ENCODE results near the gene RUNX2. TPM values are rescaled to one million over a fixed set of nuclear protein-coding genes. Genes with fewer than 3 reads are reported as not detected.
A peak's percentile ranks its signal among the peaks of the same experiment; 100 is the strongest.

The RUNX2 gene
- total and polyA plus RNA-seq, 9 of the 15 experiments (the other 6 are each of a cell fraction or from before 2014, with no cell fraction given) = 0.29 to 1.00 (median 0.43) TPM

GRCh38 chr6:45675634-45676033 is 347.5 kb downstream of the RUNX2 start:
- 3% methylated on average over 11 of the region's 11 CpGs for WGBS (ENCODE audit: insufficient coverage, low coverage, missing lambda C conversion rate)
- intact Hi-C loops (cut with micrococcal nuclease) = no loop called here
- H3K27ac ChIP-seq (ENCODE audit: extremely low read depth, low read depth, low read length) = no peak overlapping the region
- in situ Hi-C loops (cut with MboI) = no loop called here
- no peaks in the 10 kb centered on the region for H4K20me1 ChIP-seq (replicated peaks; ENCODE audit: control insufficient read depth, insufficient read depth, low read length)
- ChIA-PET CTCF (ENCODE audit: low intra/inter-chr PET ratio) (no interaction called here), POLR2A (interaction anchor here (0.7 kb wide), 1 partner anchor 118 kb away, joined by 3 read pairs; no protein-coding TSS in a partner anchor)
- no peak overlapping the region for H3K4me2 ChIP-seq (ENCODE audit: insufficient read depth, low read length)
- no peak for DNase-seq (ENCODE audit: extremely low read depth in 1 of 4, low spot score in 3 of 4)
- no peak overlapping the region for H3K4me3 ChIP-seq
- H3K4me1 ChIP-seq (replicated peaks in 1 of 2; ENCODE audit: control insufficient read depth in 2 of 2, insufficient read depth in 2 of 2, low read length in 2 of 2) = no peaks in the 10 kb centered on the region
- no TSS peak for BruUV-seq (replicated peaks)
- H3K9ac ChIP-seq (ENCODE audit: insufficient read depth in 1 of 2, low read depth in 2 of 2, low read length in 2 of 2) = no peak overlapping the region
- no peak for FAIRE-seq
- ATAC-seq = no peak
- no peaks in the 10 kb centered on the region for H3K9me3 ChIP-seq (replicated peaks; ENCODE audit: control insufficient read depth, insufficient read depth, low read depth, low read length)
- H3K9me1 ChIP-seq (ENCODE audit: control insufficient read depth, insufficient read depth, low read length) = no peaks in the 10 kb centered on the region
- H3K79me2 ChIP-seq (ENCODE audit: control insufficient read depth, insufficient read depth, low read length) = no peaks in the 10 kb centered on the region
- H3K27me3 ChIP-seq (ENCODE audit: control insufficient read depth in 2 of 2, insufficient read depth in 2 of 2, low read length in 2 of 2) = peaks cover 8 to 24% of the 10 kb centered on the region in 2 experiments; a peak in 4 of 5 replicates
- H2AFZ ChIP-seq (ENCODE audit: low read depth, low read length) = no peak overlapping the region
- no peaks in the 10 kb centered on the region for H3K36me3 ChIP-seq (ENCODE audit: control insufficient read depth, insufficient read depth, low read length)
- TF ChIP-seq NELFE (IDR thresholded peaks at IDR 0.05; ENCODE audit: insufficient read depth, insufficient read length) (no peak), USF2 (CRISPR knock-in tag; IDR thresholded peaks at IDR 0.05) (0 out of 2 replicates have a peak, but pooled peaks have one; percentile 0), DDX20 (tag; IDR thresholded peaks at IDR 0.05; ENCODE audit: low read depth) (no peak), TFAM (CRISPR knock-in tag; conservative IDR thresholded peaks at IDR 0.05) (no peak)

GRCh38 chr6:45676380-45676779 is 348.2 kb downstream of the RUNX2 start:
- H3K9ac ChIP-seq (ENCODE audit: insufficient read depth in 1 of 2, low read depth in 2 of 2, low read length in 2 of 2) = no peak overlapping the region
- H3K36me3 ChIP-seq (ENCODE audit: control insufficient read depth, insufficient read depth, low read length) = no peaks in the 10 kb centered on the region
- H3K79me2 ChIP-seq (ENCODE audit: control insufficient read depth, insufficient read depth, low read length) = no peaks in the 10 kb centered on the region
- intact Hi-C loops (cut with micrococcal nuclease) = no loop called here
- H3K27ac ChIP-seq (ENCODE audit: extremely low read depth, low read depth, low read length) = no peak overlapping the region
- no peaks in the 10 kb centered on the region for H3K4me1 ChIP-seq (replicated peaks in 1 of 2; ENCODE audit: control insufficient read depth in 2 of 2, insufficient read depth in 2 of 2, low read length in 2 of 2)
- ATAC-seq (no peak), DNase-seq (ENCODE audit: extremely low read depth in 1 of 4, low spot score in 3 of 4) (no peak), FAIRE-seq (no peak)
- in situ Hi-C loops (cut with MboI) = no loop called here
- H3K9me1 ChIP-seq (ENCODE audit: control insufficient read depth, insufficient read depth, low read length) = no peaks in the 10 kb centered on the region
- H4K20me1 ChIP-seq (replicated peaks; ENCODE audit: control insufficient read depth, insufficient read depth, low read length) = no peaks in the 10 kb centered on the region
- BruUV-seq (replicated peaks) = no TSS peak
- peaks cover 8 to 24% of the 10 kb centered on the region in 2 experiments; a peak in 4 of 5 replicates for H3K27me3 ChIP-seq (ENCODE audit: control insufficient read depth in 2 of 2, insufficient read depth in 2 of 2, low read length in 2 of 2)
- ChIA-PET POLR2A (interaction anchor here (0.5 to 0.7 kb wide), 3 partner anchors 38 to 301 kb away, joined by 3 to 4 read pairs (median 3); no protein-coding TSS in a partner anchor), CTCF (ENCODE audit: low intra/inter-chr PET ratio) (no interaction called here)
- WGBS (ENCODE audit: insufficient coverage, low coverage, missing lambda C conversion rate) = 2% methylated on average over 8 of the region's 10 CpGs
- no peak overlapping the region for H3K4me2 ChIP-seq (ENCODE audit: insufficient read depth, low read length)
- H3K9me3 ChIP-seq (replicated peaks; ENCODE audit: control insufficient read depth, insufficient read depth, low read depth, low read length) = no peaks in the 10 kb centered on the region
- TF ChIP-seq SMARCA4 (IDR thresholded peaks at IDR 0.05) (no peak), MAFK (IDR thresholded peaks at IDR 0.05; ENCODE audit: low read length) (no peak), ZNF134 (CRISPR knock-in tag; conservative IDR thresholded peaks at IDR 0.05) (no peak), BACH1 (tag; IDR thresholded peaks at IDR 0.05) (no peak), ZNF347 (CRISPR knock-in tag; IDR thresholded peaks at IDR 0.05; ENCODE audit: low read depth) (no peak), MIER1 (IDR thresholded peaks at IDR 0.05; ENCODE audit: low read depth) (no peak), SNRNP70 (optimal IDR thresholded peaks at IDR 0.05; ENCODE audit: low read depth, low read length) (no peak)
- H2AFZ ChIP-seq (ENCODE audit: low read depth, low read length) = no peak overlapping the region
- H3K4me3 ChIP-seq = no peak overlapping the region

Data from K562 (cell line).